Inflammatory macrophage treated with lipopolysaccharide for 1 hour (primary cell): ENCODE data around the gene NRF1.
A peak's percentile ranks its signal among the peaks of the same experiment; 100 is the strongest.

Source experiments
- DNase-seq, 2 donors: peaks; one replicate each; pipeline ENCODE4 v3.0.0-alpha.2; 2020 to 2022

Gene NRF1

GRCh38 chr7:129741743-129742213 is 130.3 kb downstream of the NRF1 start:
- no peak for DNase-seq

GRCh38 chr7:129742256-129742655 is 130.7 kb downstream of the NRF1 start:
- DNase-seq: no peak

GRCh38 chr7:129746857-129747529 is 135.5 kb downstream of the NRF1 start:
- DNase-seq: no peak

- no peak for DNase-seq
Measured at GRCh38 chr7:129748356-129749109, 137.0 kb downstream of the NRF1 start.

GRCh38 chr7:129750091-129750490 is 138.6 kb downstream of the NRF1 start:
- DNase-seq: no peak

- DNase-seq: no peak
Measured at GRCh38 chr7:129750501-129750900, 139.0 kb downstream of the NRF1 start.

- no peak for DNase-seq
Measured at GRCh38 chr7:129751916-129752315, 140.4 kb downstream of the NRF1 start.

- DNase-seq: no peak
Measured at GRCh38 chr7:129752760-129753159, 141.2 kb downstream of the NRF1 start.

GRCh38 chr7:129754406-129754805 is 142.9 kb downstream of the NRF1 start:
- DNase-seq: no peak

GRCh38 chr7:129757991-129758390 is 146.5 kb downstream of the NRF1 start:
- DNase-seq: no peak

GRCh38 chr7:129762387-129762969 is 151.0 kb downstream of the NRF1 start:
- DNase-seq: no peak

- no peak for DNase-seq
Measured at GRCh38 chr7:129764247-129765084, 152.9 kb downstream of the NRF1 start.

GRCh38 chr7:129765352-129765751 is 153.8 kb downstream of the NRF1 start:
- DNase-seq: no peak

- no peak for DNase-seq
Measured at GRCh38 chr7:129767120-129768015, 155.8 kb downstream of the NRF1 start.

- no peak for DNase-seq
Measured at GRCh38 chr7:129768614-129769399, 157.3 kb downstream of the NRF1 start.

- DNase-seq: no peak
Measured at GRCh38 chr7:129769400-129769774, 157.9 kb downstream of the NRF1 start.

GRCh38 chr7:129769866-129770808 is 158.6 kb downstream of the NRF1 start:
- DNase-seq: no peak

- peak; percentile 60 to 68 for DNase-seq
Measured at GRCh38 chr7:129771201-129771927, 159.8 kb downstream of the NRF1 start.

- no peak for DNase-seq
Measured at GRCh38 chr7:129771928-129772479, 160.5 kb downstream of the NRF1 start.
